Measurements from ENCODE around the gene AQP6. TPM values are rescaled to one million over a fixed set of nuclear protein-coding genes. Genes with fewer than 3 reads are reported as not detected.

Gene AQP6
- total RNA-seq, 1 donor from 2014 or later: not detected

- ATAC-seq (ENCODE audit: low read depth) (no peak), DNase-seq (no peak)
- ChIA-PET POLR2A (no interaction called here), CTCF (interaction anchor here (0.7 to 1.1 kb wide), 2 partner anchors 15 to 50 kb away, joined by 3 to 4 read pairs; no protein-coding TSS in a partner anchor)
- no peaks in the 10 kb centered on the region for H3K9me3 Mint-ChIP-seq
- TF ChIP-seq CTCF (IDR thresholded peaks at IDR 0.05): no peak
- intact Hi-C loops (cut with micrococcal nuclease): no loop called here
- H3K27me3 Mint-ChIP-seq: no peaks in the 10 kb centered on the region
- no peak overlapping the region for H3K4me3 Mint-ChIP-seq
- no peak overlapping the region for H3K27ac Mint-ChIP-seq
- peaks cover 2% of the 10 kb centered on the region for H3K36me3 Mint-ChIP-seq (ENCODE audit: low read depth)
- H3K4me1 Mint-ChIP-seq: no peaks in the 10 kb centered on the region
Observed at GRCh38 chr12:50016501-50017475, 44.0 kb downstream of the AQP6 start.

GRCh38 chr12:50017641-50018040, 44.9 kb downstream of the AQP6 start:
- H3K4me3 Mint-ChIP-seq: no peak overlapping the region
- DNase-seq: no peak
- TF ChIP-seq CTCF (IDR thresholded peaks at IDR 0.05): no peak

GRCh38 chr12:50018154-50018553, 45.4 kb downstream of the AQP6 start:
- H3K27ac Mint-ChIP-seq: no peak overlapping the region
- ChIA-PET POLR2A (interaction anchor here (0.7 kb wide), 1 partner anchor 23 kb away, joined by 3 read pairs; no protein-coding TSS in a partner anchor), CTCF (interaction anchor here (0.5 kb wide), 1 partner anchor 15 kb away, joined by 3 read pairs; no protein-coding TSS in a partner anchor)
- H3K27me3 Mint-ChIP-seq: no peaks in the 10 kb centered on the region
- H3K9me3 Mint-ChIP-seq: no peaks in the 10 kb centered on the region
- ATAC-seq (ENCODE audit: low read depth): no peak
- DNase-seq: no peak
- intact Hi-C loops (cut with micrococcal nuclease): no loop called here
- peaks cover 2% of the 10 kb centered on the region for H3K36me3 Mint-ChIP-seq (ENCODE audit: low read depth)
- H3K4me3 Mint-ChIP-seq: no peak overlapping the region
- no peak for TF ChIP-seq CTCF (IDR thresholded peaks at IDR 0.05)
- no peaks in the 10 kb centered on the region for H3K4me1 Mint-ChIP-seq

More at GRCh38 chr12:50017641-50018040, 44.9 kb downstream of the AQP6 start:
- Mint-ChIP-seq H3K9me3 (no peaks in the 10 kb centered on the region), H3K36me3 (ENCODE audit: low read depth) (peaks cover 2% of the 10 kb centered on the region), H3K27ac (no peak overlapping the region), H3K27me3 (no peaks in the 10 kb centered on the region), H3K4me1 (no peaks in the 10 kb centered on the region)
- CTCF ChIA-PET: interaction anchor here (0.5 to 0.7 kb wide), 2 partner anchors 14 kb away, joined by 3 read pairs; no protein-coding TSS in a partner anchor
- POLR2A ChIA-PET: no interaction called here
- intact Hi-C loops (cut with micrococcal nuclease): no loop called here
- no peak for ATAC-seq (ENCODE audit: low read depth)

- Mint-ChIP-seq H3K36me3 (ENCODE audit: low read depth) (peaks cover 2% of the 10 kb centered on the region), H3K4me3 (no peak overlapping the region), H3K27ac (no peak overlapping the region), H3K9me3 (no peaks in the 10 kb centered on the region), H3K27me3 (no peaks in the 10 kb centered on the region), H3K4me1 (no peaks in the 10 kb centered on the region)
- ATAC-seq (ENCODE audit: low read depth) (no peak), DNase-seq (no peak)
- no peak for TF ChIP-seq CTCF (IDR thresholded peaks at IDR 0.05)
- ChIA-PET CTCF (no interaction called here), POLR2A (interaction anchor here (0.7 kb wide), 1 partner anchor 22 kb away, joined by 3 read pairs; no protein-coding TSS in a partner anchor)
- intact Hi-C loops (cut with micrococcal nuclease): no loop called here
Observed at GRCh38 chr12:50018968-50019367, 46.2 kb downstream of the AQP6 start.

- no peaks in the 10 kb centered on the region for H3K9me3 Mint-ChIP-seq
- H3K4me3 Mint-ChIP-seq: no peak overlapping the region
- intact Hi-C loops (cut with micrococcal nuclease): no loop called here
- ChIA-PET POLR2A (no interaction called here), CTCF (no interaction called here)
- no peaks in the 10 kb centered on the region for H3K27me3 Mint-ChIP-seq
- TF ChIP-seq CTCF (IDR thresholded peaks at IDR 0.05): no peak
- ATAC-seq (ENCODE audit: low read depth) (no peak), DNase-seq (no peak)
- no peak overlapping the region for H3K27ac Mint-ChIP-seq
- H3K4me1 Mint-ChIP-seq: peaks cover 5% of the 10 kb centered on the region
- peaks cover 2% of the 10 kb centered on the region for H3K36me3 Mint-ChIP-seq (ENCODE audit: low read depth)
Observed at GRCh38 chr12:50019524-50019923, 46.8 kb downstream of the AQP6 start.

All from activated B cell treated with CpG ODN at 0.5 μM for 24 hours (primary cell).